ENCODE data around the gene INSYN2B.
"Not testable (repeated sequence)": the region's sequence is repeated elsewhere in the genome, so short reads cannot be mapped to it uniquely, and the experiment has no call there.

INSYN2B gene

GRCh38 chr5:169848792-169849191, 131.5 kb downstream of the INSYN2B start:
- DNase-seq (ENCODE audit: low read depth in 2 of 2): no peak

GRCh38 chr5:169848271-169848670, 132.0 kb downstream of the INSYN2B start:
- no peak for DNase-seq (ENCODE audit: low read depth in 2 of 2)

- DNase-seq (ENCODE audit: low read depth in 2 of 2): no peak
Measured at GRCh38 chr5:169847519-169847918, 132.8 kb downstream of the INSYN2B start.

GRCh38 chr5:169842699-169843098, 137.6 kb downstream of the INSYN2B start:
- DNase-seq (ENCODE audit: low read depth in 2 of 2): no peak

- no peak for DNase-seq (ENCODE audit: low read depth in 2 of 2)
Measured at GRCh38 chr5:169840405-169840804, 139.9 kb downstream of the INSYN2B start.

- no peak for DNase-seq (ENCODE audit: low read depth in 2 of 2)
Measured at GRCh38 chr5:169838688-169839087, 141.6 kb downstream of the INSYN2B start.

- no peak for DNase-seq (ENCODE audit: low read depth in 2 of 2)
Measured at GRCh38 chr5:169837686-169838085, 142.6 kb downstream of the INSYN2B start.

GRCh38 chr5:169836835-169837536, 143.3 kb downstream of the INSYN2B start:
- DNase-seq (ENCODE audit: low read depth in 2 of 2): no peak

- not testable (repeated sequence) for DNase-seq (ENCODE audit: low read depth in 2 of 2)
Measured at GRCh38 chr5:169834540-169834939, 145.8 kb downstream of the INSYN2B start.

- not testable (repeated sequence) for DNase-seq (ENCODE audit: low read depth in 2 of 2)
Measured at GRCh38 chr5:169833681-169834292, 146.5 kb downstream of the INSYN2B start.

- no peak for DNase-seq (ENCODE audit: low read depth in 2 of 2)
Measured at GRCh38 chr5:169832845-169833244, 147.4 kb downstream of the INSYN2B start.

- no peak for DNase-seq (ENCODE audit: low read depth in 2 of 2)
Measured at GRCh38 chr5:169832304-169832703, 148.0 kb downstream of the INSYN2B start.

- DNase-seq (ENCODE audit: low read depth in 2 of 2): no peak
Measured at GRCh38 chr5:169831331-169831730, 149.0 kb downstream of the INSYN2B start.

GRCh38 chr5:169828385-169828784, 151.9 kb downstream of the INSYN2B start:
- DNase-seq (ENCODE audit: low read depth in 2 of 2): no peak

GRCh38 chr5:169827769-169828168, 152.5 kb downstream of the INSYN2B start:
- DNase-seq (ENCODE audit: low read depth in 2 of 2): no peak

GRCh38 chr5:169826618-169827017, 153.7 kb downstream of the INSYN2B start:
- DNase-seq (ENCODE audit: low read depth in 2 of 2): no peak

- DNase-seq (ENCODE audit: low read depth in 2 of 2): no peak
Measured at GRCh38 chr5:169817031-169817430, 163.3 kb downstream of the INSYN2B start.

GRCh38 chr5:169814522-169814921, 165.8 kb downstream of the INSYN2B start:
- no peak for DNase-seq (ENCODE audit: low read depth in 2 of 2)

All from stimulated activated CD8-positive, alpha-beta memory T cell treated with anti-CD3 and anti-CD28 coated beads, Interleukin-2, amount 100 ng/mL, for 48 hours (primary cell).